Breast epithelium (tissue), 3 donors: ENCODE results near the gene NRXN2.

Experiments used
- POLR2A ChIP-seq: fragments of 450-650 bp; IDR thresholded peaks from one replicate; pipeline ENCODE4 v1.6.1; 2016; ENCODE audit warnings: antibody characterized with exemption, mild to moderate bottlenecking, moderate library complexity
- TF ChIP-seq, protein P1 (sequence below), 3 donors: fragments of 450-650 bp; IDR thresholded peaks; one replicate each; pipeline ENCODE4 v1.5.1; 2016 to 2017; ENCODE audit warnings: antibody characterized with exemption in 3 of 3, mild to moderate bottlenecking in 3 of 3, moderate library complexity in 3 of 3

DNA sequence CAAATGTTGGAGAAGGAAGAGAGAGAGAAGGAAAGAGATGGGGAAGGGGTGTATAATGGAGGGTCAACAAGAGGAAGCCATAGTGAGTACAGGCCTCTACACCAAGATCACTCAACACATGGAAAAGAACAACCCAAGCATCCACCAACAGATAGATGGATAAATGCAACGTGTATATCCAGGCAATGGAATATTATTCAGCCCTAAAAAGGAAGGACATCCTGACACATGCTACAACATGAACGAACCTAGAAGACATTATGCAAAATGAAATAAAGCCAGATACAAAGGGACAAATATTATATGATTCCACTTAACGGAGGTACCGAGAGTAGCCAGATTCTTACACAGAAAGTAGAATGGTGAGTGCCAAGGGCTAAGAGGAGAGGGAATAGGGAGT is 59.3 kb downstream of the NRXN2 start:
- TF ChIP-seq, protein P1, sequence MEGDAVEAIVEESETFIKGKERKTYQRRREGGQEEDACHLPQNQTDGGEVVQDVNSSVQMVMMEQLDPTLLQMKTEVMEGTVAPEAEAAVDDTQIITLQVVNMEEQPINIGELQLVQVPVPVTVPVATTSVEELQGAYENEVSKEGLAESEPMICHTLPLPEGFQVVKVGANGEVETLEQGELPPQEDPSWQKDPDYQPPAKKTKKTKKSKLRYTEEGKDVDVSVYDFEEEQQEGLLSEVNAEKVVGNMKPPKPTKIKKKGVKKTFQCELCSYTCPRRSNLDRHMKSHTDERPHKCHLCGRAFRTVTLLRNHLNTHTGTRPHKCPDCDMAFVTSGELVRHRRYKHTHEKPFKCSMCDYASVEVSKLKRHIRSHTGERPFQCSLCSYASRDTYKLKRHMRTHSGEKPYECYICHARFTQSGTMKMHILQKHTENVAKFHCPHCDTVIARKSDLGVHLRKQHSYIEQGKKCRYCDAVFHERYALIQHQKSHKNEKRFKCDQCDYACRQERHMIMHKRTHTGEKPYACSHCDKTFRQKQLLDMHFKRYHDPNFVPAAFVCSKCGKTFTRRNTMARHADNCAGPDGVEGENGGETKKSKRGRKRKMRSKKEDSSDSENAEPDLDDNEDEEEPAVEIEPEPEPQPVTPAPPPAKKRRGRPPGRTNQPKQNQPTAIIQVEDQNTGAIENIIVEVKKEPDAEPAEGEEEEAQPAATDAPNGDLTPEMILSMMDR (IDR thresholded peaks at IDR 0.05): no peak
- TF ChIP-seq POLR2A: no peak
